Measurements from ENCODE around the gene NFS1. TPM values are rescaled to one million over a fixed set of nuclear protein-coding genes. Genes with fewer than 3 reads are reported as not detected.
A peak's percentile ranks its signal among the peaks of the same experiment; 100 is the strongest.

NFS1 gene
- total and polyA plus RNA-seq, 2 of the 8 experiments (the other 6 are each of a cell fraction or from before 2014, with no cell fraction given) = 26.1 to 38.8 TPM

GRCh38 chr20:35661053-35661452 is 38.1 kb downstream of the NFS1 start:
- DNase-seq (ENCODE audit: low read depth in 1 of 2, low spot score in 2 of 2) (no peak), FAIRE-seq (no peak)
- H3K23me2 ChIP-seq (ENCODE audit: low read depth, low read length) = peaks cover 9% of the 10 kb centered on the region
- no peaks in the 10 kb centered on the region for H3K79me1 ChIP-seq (ENCODE audit: low read depth, low read length)
- H3K9ac ChIP-seq (replicated peaks in 1 of 4; ENCODE audit: extremely low read depth in 1 of 4, low read depth in 3 of 4, low read length in 3 of 4) = no peak overlapping the region
- POLR2A ChIA-PET (ENCODE audit: partially characterized antibody) = interaction anchor here (1.1 to 2.5 kb wide), 8 partner anchors 9 to 223 kb away, joined by 3 to 10 read pairs (median 4); partner anchors contain the start of gene ERGIC3
- peaks cover 0 to 7% (median 0%) of the 10 kb centered on the region in 4 experiments; a peak in 3 of 7 replicates for H3K4me1 ChIP-seq (replicated peaks in 1 of 4; ENCODE audit: control insufficient read depth in 3 of 4, insufficient read depth in 4 of 4, low read length in 3 of 4)
- H3K9me3 ChIP-seq (ENCODE audit: insufficient read depth in 2 of 2, low read depth in 1 of 2, low read length in 1 of 2) = no peaks in the 10 kb centered on the region
- no peak overlapping the region for H2AFZ ChIP-seq (ENCODE audit: low read length)
- H3K27ac ChIP-seq (ENCODE audit: low read depth, low read length) = no peak overlapping the region
- WGBS, 2 experiments (ENCODE audit: extremely low coverage in 1 of 2, insufficient coverage in 1 of 2, insufficient read length in 1 of 2, insufficient replicate concordance in 2 of 2, low coverage in 1 of 2, low lambda C conversion rate in 2 of 2, missing lambda C conversion rate in 1 of 2) = 88% methylated on average over 2 of the region's 2 CpGs; no CpG with 5 or more reads in 1 of the 2 experiments
- no peak overlapping the region for H3K18ac ChIP-seq (ENCODE audit: extremely low read depth, low read length)
- no peak overlapping the region for H2AK5ac ChIP-seq (ENCODE audit: low read depth, low read length)
- no peak overlapping the region for H2BK15ac ChIP-seq (ENCODE audit: low read length)
- no peak overlapping the region for H2BK120ac ChIP-seq (replicated peaks; ENCODE audit: low read depth, low read length)
- no peak overlapping the region for H3K23ac ChIP-seq (ENCODE audit: insufficient read length)
- no peak overlapping the region for H3K14ac ChIP-seq (ENCODE audit: insufficient read length)
- H3K4ac ChIP-seq (replicated peaks; ENCODE audit: insufficient read length, low read depth, low read length) = no peak overlapping the region
- no peak overlapping the region for H2BK5ac ChIP-seq (ENCODE audit: low read depth, low read length)
- TF ChIP-seq ATF2 (IDR thresholded peaks at IDR 0.05; ENCODE audit: low read length) = no peak
- no peak for TF ChIP-seq TCF12 (IDR thresholded peaks at IDR 0.05; ENCODE audit: low read depth, low read length)
- no peak for TF ChIP-seq BRCA1 (IDR thresholded peaks at IDR 0.05; ENCODE audit: low read depth, low read length)
- TF ChIP-seq SIRT6 (IDR thresholded peaks at IDR 0.05; ENCODE audit: low read length) = no peak
- no peak overlapping the region for H2BK20ac ChIP-seq (ENCODE audit: low read length)
- no peaks in the 10 kb centered on the region for H3K36me3 ChIP-seq (ENCODE audit: control insufficient read depth in 2 of 4, insufficient read depth in 4 of 4, low read length in 3 of 4)
- no peak overlapping the region for H2BK12ac ChIP-seq (ENCODE audit: low read depth, low read length)
- no peak overlapping the region for H4K5ac ChIP-seq (ENCODE audit: insufficient read length, low read depth, low read length)
- peaks cover 71 to 87% of the 10 kb centered on the region in 2 experiments for H3K79me2 ChIP-seq (ENCODE audit: control insufficient read depth in 1 of 2, insufficient read depth in 2 of 2, low read length in 2 of 2)
- peak overlapping the region; percentile 31 to 93; a peak in 2 of 4 replicates for H3K4me2 ChIP-seq (ENCODE audit: insufficient read depth in 1 of 2, low read depth in 2 of 2, low read length in 2 of 2)
- CTCF ChIA-PET (ENCODE audit: partially characterized antibody) = interaction anchor here (1.6 to 2.0 kb wide), 2 partner anchors 12 to 43 kb away, joined by 3 to 6 read pairs; no protein-coding TSS in a partner anchor
- peaks cover 51 to 56% of the 10 kb centered on the region in 2 experiments for H4K20me1 ChIP-seq (replicated peaks in 1 of 2; ENCODE audit: control insufficient read depth in 1 of 2, insufficient read depth in 2 of 2, low read length in 2 of 2)
- H3K27me3 ChIP-seq (replicated peaks in 1 of 4; ENCODE audit: control insufficient read depth in 3 of 4, extremely low read depth in 1 of 4, insufficient read depth in 3 of 4, low read length in 3 of 4) = no peaks in the 10 kb centered on the region
- no peak overlapping the region for H4K91ac ChIP-seq (replicated peaks; ENCODE audit: insufficient read length, low read length)
- H4K8ac ChIP-seq (ENCODE audit: extremely low read depth, insufficient read depth, low read length) = no peak overlapping the region
- H3K4me3 ChIP-seq (ENCODE audit: extremely low read depth in 1 of 4, insufficient read depth in 2 of 4, low read depth in 3 of 4, low read length in 4 of 4) = peak overlapping the region in 1 of 4 experiments; percentile 92; a peak in 2 of 8 replicates
- H3K56ac ChIP-seq (replicated peaks; ENCODE audit: insufficient read length, low read depth, low read length) = no peak overlapping the region
